IMR-90 (cell line): Measurements from ENCODE around the gene TNRC6B. TPM values are rescaled to one million over a fixed set of nuclear protein-coding genes. Genes with fewer than 3 reads are reported as not detected.

Source experiments
- ATAC-seq: fragments of 200-7000 bp; cut with Tn5 transposase; 2 replicates; pipeline ENCODE4 v1.9.1; 2020; ENCODE audit warnings: low read depth, mild to moderate bottlenecking, moderate library complexity
- BruUV-seq: library from RNA; stranded (reverse); fragments of 400-500 nt; replicated peaks from 2 replicates; lab custom pipeline; 2021; lab: Mats Ljungman, UMichigan
- CTCF ChIA-PET: fragments of 300-600 bp; formaldehyde crosslinking; extraction: SDS; loops from one replicate; lab custom pipeline; 2021; ENCODE audit warnings: antibody characterized with exemption; lab: Yijun Ruan, JAX
- POLR2A ChIA-PET: fragments of 300-600 bp; sonication (Branson Sonifier 250); formaldehyde crosslinking; loops from one replicate; lab custom pipeline; 2022; ENCODE audit warnings: antibody characterized with exemption; ENCODE audit not compliant: unreplicated experiment; lab: Charles Lee
- DNase-seq: peaks from one replicate; pipeline ENCODE4 v3.0.0; 2013
- H2AFZ ChIP-seq: replicated peaks from 2 replicates; pipeline ENCODE3; 2013; ENCODE audit warnings: low read length, mild to moderate bottlenecking; ENCODE audit not compliant: poor library complexity
- H2AK5ac ChIP-seq: 2 replicates; pipeline ENCODE4 v1.6.1; 2013; ENCODE audit warnings: low read depth, low read length, inconsistent platforms
- H2AK9ac ChIP-seq: replicated peaks from 2 replicates; pipeline ENCODE3; 2013; ENCODE audit warnings: mild to moderate bottlenecking, low read depth, low read length, moderate library complexity; ENCODE audit not compliant: poor library complexity
- H2BK120ac ChIP-seq: 2 replicates; pipeline ENCODE4 v1.6.1; 2013; ENCODE audit warnings: low read depth, low read length, inconsistent platforms
- H2BK15ac ChIP-seq: 3 replicates; pipeline ENCODE4 v1.6.1; 2013; ENCODE audit warnings: low read depth, low read length, inconsistent platforms
- H2BK20ac ChIP-seq: 2 replicates; pipeline ENCODE4 v1.6.1; 2013; ENCODE audit warnings: low read depth, mild to moderate bottlenecking, inconsistent platforms, low read length, moderate library complexity
- H2BK5ac ChIP-seq: 2 replicates; pipeline ENCODE4 v1.6.1; 2013; ENCODE audit warnings: mild to moderate bottlenecking, low read depth, low read length, inconsistent platforms; ENCODE audit not compliant: poor library complexity, severe bottlenecking
- H3K14ac ChIP-seq: replicated peaks from 2 replicates; pipeline ENCODE4 v1.6.1; 2013; ENCODE audit warnings: low read depth, low read length, inconsistent platforms
- H3K18ac ChIP-seq: 2 replicates; pipeline ENCODE4 v1.6.1; 2013; ENCODE audit warnings: low read depth, low read length, control low read depth
- H3K23ac ChIP-seq: 2 replicates; pipeline ENCODE4 v1.6.1; 2013; ENCODE audit warnings: low read depth, low read length, inconsistent platforms
- H3K27ac ChIP-seq: 2 replicates; pipeline ENCODE4 v1.5.1; 2013; ENCODE audit warnings: mild to moderate bottlenecking, control low read depth, low read length; ENCODE audit not compliant: insufficient read depth
- H3K27me3 ChIP-seq: 2 replicates; pipeline ENCODE4 v1.6.1; 2013; ENCODE audit warnings: low read length; ENCODE audit not compliant: control insufficient read depth, insufficient read depth
- H3K36me3 ChIP-seq: 2 replicates; pipeline ENCODE4 v1.6.1; 2013; ENCODE audit warnings: low read length, mixed read lengths; ENCODE audit not compliant: control insufficient read depth, insufficient read depth
- H3K4ac ChIP-seq: 2 replicates; pipeline ENCODE4 v1.6.1; 2013; ENCODE audit warnings: low read depth, low read length, inconsistent platforms
- H3K4me1 ChIP-seq: 2 replicates; pipeline ENCODE4 v1.6.1; 2013; ENCODE audit warnings: low read length, mixed read lengths; ENCODE audit not compliant: control insufficient read depth, insufficient read depth
- H3K4me2 ChIP-seq: 2 replicates; pipeline ENCODE4 v1.6.1; 2013; ENCODE audit warnings: low read depth, mild to moderate bottlenecking, control low read depth, low read length, moderate library complexity
- H3K4me3 ChIP-seq: 2 replicates; pipeline ENCODE4 v1.5.1; 2013; ENCODE audit warnings: low read depth, mild to moderate bottlenecking, control low read depth, low read length, moderate library complexity; ENCODE audit not compliant: insufficient read depth
- H3K56ac ChIP-seq: 2 replicates; pipeline ENCODE4 v1.6.1; 2013; ENCODE audit warnings: low read length, inconsistent platforms; ENCODE audit not compliant: insufficient read depth; ENCODE audit errors: extremely low read depth
- H3K79me1 ChIP-seq, 2 experiments: 2 replicates each; pipeline ENCODE4 v1.6.1; 2013; ENCODE audit warnings: low read length in 2 of 2, inconsistent platforms in 1 of 2, low read depth in 1 of 2
- H3K9ac ChIP-seq: 2 replicates; pipeline ENCODE4 v1.6.1; 2013; ENCODE audit warnings: low read depth, low read length, control low read depth
- H3K9me1 ChIP-seq: 2 replicates; pipeline ENCODE4 v1.6.1; 2013; ENCODE audit warnings: low read length, inconsistent platforms; ENCODE audit not compliant: insufficient read depth
- H3K9me3 ChIP-seq: 2 replicates; pipeline ENCODE4 v1.6.1; 2013; ENCODE audit warnings: low read length; ENCODE audit not compliant: control insufficient read depth, insufficient read depth
- H4K20me1 ChIP-seq: 2 replicates; pipeline ENCODE4 v1.6.1; 2013; ENCODE audit warnings: low read length, inconsistent platforms; ENCODE audit not compliant: insufficient read depth
- H4K5ac ChIP-seq: 2 replicates; pipeline ENCODE4 v1.6.1; 2013; ENCODE audit warnings: mild to moderate bottlenecking, low read depth, low read length, control low read depth
- H4K8ac ChIP-seq, 2 experiments: 2 replicates each; pipeline ENCODE4 v1.6.1; 2013; ENCODE audit warnings: low read depth in 2 of 2, low read length in 2 of 2, control low read depth in 1 of 2, inconsistent platforms in 1 of 2
- H4K91ac ChIP-seq: 2 replicates; pipeline ENCODE4 v1.6.1; 2013; ENCODE audit warnings: low read depth, low read length, inconsistent platforms; ENCODE audit not compliant: insufficient read depth
- CEBPB ChIP-seq: IDR thresholded peaks from 2 replicates; pipeline ENCODE4 v1.6.1; 2012; ENCODE audit warnings: low read depth, low read length, improper control_type of control experiment
- MAFK ChIP-seq: IDR thresholded peaks from 2 replicates; pipeline ENCODE4 v1.6.1; 2012; ENCODE audit warnings: low read depth, low read length, improper control_type of control experiment
- WGBS, 2 experiments: methylation state at CpG; one replicate each; pipeline versions ENCODE4 v1.1.5 to v1.1.7; 2013; ENCODE audit warnings: missing lambda C conversion rate in 2 of 2; ENCODE audit not compliant: insufficient read length in 1 of 2; ENCODE audit errors: extremely low coverage in 2 of 2; 5-methylcytosine and 5-hydroxymethylcytosine counted together
- dilution Hi-C: fragments of 300-500 bp; cut with HindIII; formaldehyde crosslinking; loops from one replicate; pipeline ENCODE4 v1.14.3; 2018; ENCODE audit warnings: low sequenced_read_pairs; ENCODE audit not compliant: unreplicated experiment
- in situ Hi-C: fragments of 300-500 bp; cut with MboI; formaldehyde crosslinking; loops from 3 replicates; pipeline ENCODE4 v1.14.3; 2019; ENCODE audit warnings: low sequenced_read_pairs, inconsistent platforms, mixed read lengths
- intact Hi-C: fragments of 100-400 bp; cut with micrococcal nuclease; formaldehyde crosslinking; loops from 2 replicates; pipeline ENCODE4 v1.10.0; 2022
- polyA plus RNA-seq, 3 experiments: library from polyadenylated mRNA; depleted of rRNA; stranded (reverse); fragments of >200 nt; gene quantifications; 2 replicates each; pipeline ENCODE4 v1.2.3, GENCODE V29; 2012; ENCODE audit warnings: low replicate concordance in 1 of 3
- total RNA-seq: library from RNA; depleted of rRNA; stranded (reverse); fragments of >200 nt; gene quantifications from 2 replicates; pipeline ENCODE4 v1.2.3, GENCODE V29; 2012

The TNRC6B gene
- total and polyA plus RNA-seq, 2 of the 4 experiments (the other 2 are of a cell fraction): 3.9 to 17.0 TPM

GRCh38 chr22:40157330-40157945 is 20.3 kb upstream of the TNRC6B start:
- in situ Hi-C loops (no loop called here), dilution Hi-C loops (no loop called here), intact Hi-C loops (no loop called here)
- Histone ChIP-seq H3K14ac (no peak overlapping the region), H3K4me2 (no peak overlapping the region), H2AK9ac (no peak overlapping the region), H2AK5ac (no peak overlapping the region), H2BK15ac (no peak overlapping the region), H4K5ac (no peak overlapping the region), H3K9me1 (no peaks in the 10 kb centered on the region), H3K9me3 (no peaks in the 10 kb centered on the region), H3K27ac (no peak overlapping the region), H4K8ac (no peak overlapping the region), H3K79me1 (no peaks in the 10 kb centered on the region; a peak in 1 of 4 replicates), H3K9ac (no peak overlapping the region), H3K18ac (no peak overlapping the region), H2BK5ac (no peak overlapping the region), H2BK20ac (no peak overlapping the region), H3K4me1 (peaks cover 3% of the 10 kb centered on the region), H2AFZ (no peak overlapping the region), H3K23ac (no peak overlapping the region), H3K36me3 (no peaks in the 10 kb centered on the region), H3K27me3 (no peaks in the 10 kb centered on the region), H4K20me1 (peaks cover 4% of the 10 kb centered on the region; the same call in 1 of the 2 replicates), H3K56ac (no peak overlapping the region), H3K4ac (no peak overlapping the region), H3K4me3 (no peak overlapping the region), H2BK120ac (no peak overlapping the region), H4K91ac (no peak overlapping the region)
- no peak for ATAC-seq
- DNase-seq: no peak
- TF ChIP-seq MAFK: peak; percentile 33; the same call in 1 of the 2 replicates
- TF ChIP-seq CEBPB: no peak
- ChIA-PET POLR2A (no interaction called here), CTCF (interaction anchor here (0.7 kb wide), 1 partner anchor 12 kb away, joined by 3 read pairs; no protein-coding TSS in a partner anchor)
- BruUV-seq: no TSS peak
- 93% methylated on average over 2 of the region's 4 CpGs; no CpG with 5 or more reads in 1 of the 2 experiments for WGBS, 2 experiments
